B cell (primary cell): ENCODE results near the gene MX1. TPM values are rescaled to one million over a fixed set of nuclear protein-coding genes. Genes with fewer than 3 reads are reported as not detected.

Experiments
- ATAC-seq: fragments of 200-7000 bp; cut with Tn5 transposase; one replicate; pipeline ENCODE4 v1.10.0; 2021; ENCODE audit warnings: low read depth, mild to moderate bottlenecking, moderate number of reproducible peaks, moderate library complexity
- CTCF ChIA-PET: fragments of 350-600 bp; sonication (Branson Sonifier 250); formaldehyde crosslinking; loops from one replicate; lab custom pipeline; 2021; ENCODE audit warnings: antibody characterized with exemption, inconsistent platforms; lab: Charles Lee
- POLR2A ChIA-PET: fragments of 350-600 bp; sonication (Branson Sonifier 250); formaldehyde crosslinking; loops from one replicate; lab custom pipeline; 2021; ENCODE audit warnings: antibody characterized with exemption; lab: Charles Lee
- DNase-seq: peaks from one replicate; pipeline ENCODE4 v3.0.0; 2013
- H2AFZ ChIP-seq: 2 replicates; pipeline ENCODE4 v1.6.1; 2012; ENCODE audit warnings: mild to moderate bottlenecking, low read depth, low read length; ENCODE audit not compliant: insufficient read depth, poor library complexity, severe bottlenecking
- H3K27ac ChIP-seq, 2 donors: 1 replicate in 1 of 2; 2 replicates in 1 of 2; pipeline ENCODE4 v1.5.1; 2012 to 2013; ENCODE audit warnings: low read length in 2 of 2, mild to moderate bottlenecking in 2 of 2, moderate library complexity in 1 of 2
- H3K27me3 ChIP-seq, 4 experiments: fragments of 200-600 bp in 1 of 4; sonication (generic) in 1 of 4; replicated peaks in 1 of 4; 1 replicate in 2 of 4; 2 replicates in 2 of 4; pipeline versions ENCODE4 v1.6.1 to v1.7.0; 2013 to 2016; ENCODE audit warnings: low read length in 3 of 4, mild to moderate bottlenecking in 2 of 4, mixed read lengths in 1 of 4, moderate library complexity in 1 of 4; ENCODE audit not compliant: insufficient read depth in 4 of 4, control insufficient read depth in 3 of 4; ENCODE audit errors: control extremely low read depth in 1 of 4
- H3K36me3 ChIP-seq, 2 experiments: replicated peaks in 1 of 2; 1 replicate in 1 of 2; 2 replicates in 1 of 2; pipeline versions ENCODE4 v1.6.1 to v1.7.1; 2013; ENCODE audit warnings: low read length in 1 of 2; ENCODE audit not compliant: insufficient read depth in 2 of 2, control insufficient read depth in 1 of 2; ENCODE audit errors: control extremely low read depth in 1 of 2, extremely low read depth in 1 of 2
- H3K4me1 ChIP-seq, 2 donors: fragments of 200-600 bp in 1 of 2; sonication (generic) in 1 of 2; 1 replicate in 1 of 2; 2 replicates in 1 of 2; pipeline versions ENCODE4 v1.5.1 to v1.6.1; 2013 to 2017; ENCODE audit warnings: low read length in 2 of 2; ENCODE audit not compliant: control insufficient read depth in 2 of 2, insufficient read depth in 2 of 2
- H3K4me2 ChIP-seq: replicated peaks from 2 replicates; pipeline ENCODE3; 2012; ENCODE audit warnings: mild to moderate bottlenecking, low read depth, low read length; ENCODE audit not compliant: poor library complexity, severe bottlenecking
- H3K4me3 ChIP-seq, 5 experiments: fragments of 200-600 bp in 1 of 5; sonication (generic) in 1 of 5; 1 replicate in 3 of 5; 2 replicates in 2 of 5; pipeline versions ENCODE4 v1.5.1 to v1.7.0; 2011 to 2016; ENCODE audit warnings: low read length in 4 of 5, mild to moderate bottlenecking in 4 of 5, low read depth in 2 of 5, control low read depth in 1 of 5, moderate library complexity in 1 of 5; ENCODE audit not compliant: insufficient read depth in 1 of 5; ENCODE audit errors: control extremely low read depth in 1 of 5, extremely low read depth in 1 of 5
- H3K79me2 ChIP-seq: fragments of 200-600 bp; sonication (generic); one replicate; pipeline ENCODE4 v1.6.0; 2016; ENCODE audit warnings: low read length; ENCODE audit not compliant: control insufficient read depth, insufficient read depth
- H3K9ac ChIP-seq: fragments of 200-600 bp; sonication (generic); 2 replicates; pipeline ENCODE4 v1.6.1; 2017; ENCODE audit warnings: mild to moderate bottlenecking, low read length, moderate library complexity
- H3K9me3 ChIP-seq, 3 donors: one replicate each; pipeline versions ENCODE4 v1.6.1 to v1.7.1; 2013; ENCODE audit warnings: low read length in 2 of 3; ENCODE audit not compliant: control insufficient read depth in 2 of 3, insufficient read depth in 1 of 3; ENCODE audit errors: control extremely low read depth in 1 of 3
- H4K20me1 ChIP-seq: 2 replicates; pipeline ENCODE4 v1.6.0; 2012; ENCODE audit warnings: mild to moderate bottlenecking, low read length; ENCODE audit not compliant: insufficient read depth, control insufficient read depth, poor library complexity, severe bottlenecking
- H3K27ac Mint-ChIP-seq: one replicate; pipeline ENCODE4 v1.8.0; 2021; ENCODE audit warnings: mixed read lengths
- H3K27me3 Mint-ChIP-seq: one replicate; pipeline ENCODE4 v1.8.0; 2021; ENCODE audit warnings: mixed read lengths
- H3K4me1 Mint-ChIP-seq: one replicate; pipeline ENCODE4 v1.8.0; 2021; ENCODE audit warnings: mixed read lengths
- H3K4me3 Mint-ChIP-seq: one replicate; pipeline ENCODE4 v1.8.0; 2021; ENCODE audit warnings: mixed read lengths
- H3K9me3 Mint-ChIP-seq: one replicate; pipeline ENCODE4 v1.8.0; 2022; ENCODE audit warnings: mixed read lengths; ENCODE audit not compliant: insufficient read depth
- EZH2 ChIP-seq: IDR thresholded peaks from 2 replicates; pipeline ENCODE4 v1.6.1; 2012; ENCODE audit warnings: borderline replicate concordance, low read depth, mild to moderate bottlenecking, moderate library complexity, low read length; ENCODE audit not compliant: insufficient read depth, poor library complexity, severe bottlenecking
- WGBS: methylation state at CpG from one replicate; pipeline ENCODE4 v1.1.5; 2013; ENCODE audit warnings: missing lambda C conversion rate; ENCODE audit not compliant: insufficient coverage; 5-methylcytosine and 5-hydroxymethylcytosine counted together
- intact Hi-C: fragments of 100-400 bp; cut with micrococcal nuclease; formaldehyde crosslinking; loops from one replicate; pipeline ENCODE4 v1.10.0; 2022
- polyA plus RNA-seq: library from polyadenylated mRNA; depleted of rRNA; stranded (reverse); fragments of >200 nt; gene quantifications from 2 replicates; pipeline ENCODE4 v1.2.3, GENCODE V29; 2012
- total RNA-seq, 2 donors: library from RNA; stranded (reverse); fragments of 120-200 nt in 1 of 2; gene quantifications; 1 replicate in 1 of 2; 2 replicates in 1 of 2; pipeline versions ENCODE4 v1.2.3 to v1.2.4, GENCODE V29; 2013 to 2022
- TF ChIP-seq, protein P1 (sequence below): fragments of 200-600 bp; IDR thresholded peaks from one replicate; pipeline ENCODE4 v1.8.0; 2022; ENCODE audit warnings: antibody characterized with exemption, mild to moderate bottlenecking

Gene MX1
- total and polyA plus RNA-seq, 2 donors (not counting 1 experiment from before 2014, with no cell fraction given) = 57.6 to 62.9 TPM

DNA sequence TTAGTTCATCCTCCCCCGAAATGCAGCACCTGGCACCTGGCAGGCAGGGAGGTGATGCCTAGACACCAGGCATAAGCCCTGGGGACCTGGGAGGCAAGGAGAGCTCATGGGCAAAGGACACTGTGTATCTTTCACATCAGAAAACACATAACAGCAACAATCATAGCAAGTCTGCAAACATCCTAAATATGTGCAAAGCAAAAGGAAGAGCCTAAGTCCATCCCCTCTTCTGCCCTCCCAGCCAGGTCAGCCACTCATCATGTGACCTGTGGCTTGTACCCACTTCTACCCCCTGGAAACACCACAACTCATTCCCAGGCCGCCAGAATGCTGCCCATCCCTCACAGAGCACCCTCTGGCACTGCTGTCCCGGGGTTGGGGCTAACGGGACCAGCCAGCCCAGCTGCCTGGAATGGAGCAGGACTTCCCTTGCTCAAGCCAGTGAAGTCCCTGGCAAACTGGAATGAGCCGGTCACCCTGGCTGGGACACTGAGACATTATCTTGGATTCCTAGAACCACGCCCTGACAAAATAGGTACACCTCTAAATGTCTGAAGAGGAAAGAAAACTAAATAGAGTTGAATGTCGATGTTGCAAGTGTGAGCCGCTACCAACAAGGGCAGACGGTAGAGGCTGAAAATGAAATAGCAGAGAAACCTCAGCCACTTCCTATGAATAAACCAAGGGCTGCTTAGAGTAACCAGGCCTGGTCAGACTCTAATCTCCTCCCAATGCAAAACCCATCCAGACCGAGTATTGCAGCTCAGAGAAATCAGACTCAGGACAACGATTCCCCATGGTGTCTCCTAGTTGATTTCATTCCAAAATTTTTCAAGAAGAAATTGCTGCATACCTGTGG is 52.5 kb downstream of the MX1 start:
- POLR2A ChIA-PET = no interaction called here
- Histone ChIP-seq H3K36me3 (no peaks in the 10 kb centered on the region), H3K4me3 (no peak overlapping the region), H3K9ac (no peak overlapping the region), H3K4me1 (no peaks in the 10 kb centered on the region), H3K27ac (no peak overlapping the region), H3K79me2 (no peaks in the 10 kb centered on the region), H4K20me1 (no peaks in the 10 kb centered on the region), H2AFZ (no peak overlapping the region), H3K4me2 (no peak overlapping the region), H3K27me3 (peaks cover 0 to 5% (median 2%) of the 10 kb centered on the region in 4 experiments), H3K9me3 (no peaks in the 10 kb centered on the region)
- Mint-ChIP-seq H3K9me3 (no peaks in the 10 kb centered on the region), H3K4me1 (peaks cover 6% of the 10 kb centered on the region), H3K27me3 (peaks cover 5% of the 10 kb centered on the region), H3K27ac (no peak overlapping the region), H3K4me3 (no peak overlapping the region)
- no peak for TF ChIP-seq EZH2
- TF ChIP-seq, protein P1, sequence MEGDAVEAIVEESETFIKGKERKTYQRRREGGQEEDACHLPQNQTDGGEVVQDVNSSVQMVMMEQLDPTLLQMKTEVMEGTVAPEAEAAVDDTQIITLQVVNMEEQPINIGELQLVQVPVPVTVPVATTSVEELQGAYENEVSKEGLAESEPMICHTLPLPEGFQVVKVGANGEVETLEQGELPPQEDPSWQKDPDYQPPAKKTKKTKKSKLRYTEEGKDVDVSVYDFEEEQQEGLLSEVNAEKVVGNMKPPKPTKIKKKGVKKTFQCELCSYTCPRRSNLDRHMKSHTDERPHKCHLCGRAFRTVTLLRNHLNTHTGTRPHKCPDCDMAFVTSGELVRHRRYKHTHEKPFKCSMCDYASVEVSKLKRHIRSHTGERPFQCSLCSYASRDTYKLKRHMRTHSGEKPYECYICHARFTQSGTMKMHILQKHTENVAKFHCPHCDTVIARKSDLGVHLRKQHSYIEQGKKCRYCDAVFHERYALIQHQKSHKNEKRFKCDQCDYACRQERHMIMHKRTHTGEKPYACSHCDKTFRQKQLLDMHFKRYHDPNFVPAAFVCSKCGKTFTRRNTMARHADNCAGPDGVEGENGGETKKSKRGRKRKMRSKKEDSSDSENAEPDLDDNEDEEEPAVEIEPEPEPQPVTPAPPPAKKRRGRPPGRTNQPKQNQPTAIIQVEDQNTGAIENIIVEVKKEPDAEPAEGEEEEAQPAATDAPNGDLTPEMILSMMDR = no peak
- intact Hi-C loops = no loop called here
- CTCF ChIA-PET = no interaction called here
- DNase-seq = no peak
- ATAC-seq = no peak
- WGBS = 78% methylated on average over 10 of the region's 11 CpGs

DNA sequence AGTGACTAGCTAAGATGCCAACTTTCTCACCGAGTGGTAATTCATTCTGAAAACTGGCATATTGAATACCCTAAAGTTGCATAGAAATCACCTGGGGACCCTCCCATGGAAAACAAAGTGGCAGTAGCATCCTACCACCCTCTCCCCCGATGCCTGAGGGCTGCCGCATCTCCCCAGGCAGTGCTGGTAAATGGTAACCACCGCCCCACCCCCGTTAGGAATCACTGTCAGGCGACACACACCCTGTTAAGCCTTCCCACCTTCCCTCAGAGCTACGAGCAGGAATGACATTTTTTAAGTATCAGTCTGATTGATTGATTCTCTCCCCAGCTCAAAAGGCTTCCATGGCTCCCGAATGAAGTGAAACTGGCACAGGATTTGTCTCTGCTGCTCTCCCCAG is 53.6 kb downstream of the MX1 start:
- Histone ChIP-seq H3K4me2 (no peak overlapping the region), H3K4me3 (no peak overlapping the region), H3K9ac (no peak overlapping the region), H2AFZ (no peak overlapping the region), H3K36me3 (no peaks in the 10 kb centered on the region), H3K9me3 (no peaks in the 10 kb centered on the region), H3K79me2 (no peaks in the 10 kb centered on the region), H3K4me1 (no peaks in the 10 kb centered on the region), H4K20me1 (no peaks in the 10 kb centered on the region), H3K27ac (no peak overlapping the region), H3K27me3 (peaks cover 0 to 5% (median 2%) of the 10 kb centered on the region in 4 experiments)
- TF ChIP-seq, protein P1 = no peak
- no peak for TF ChIP-seq EZH2
- WGBS = 78% methylated on average over 4 of the region's 8 CpGs
- H3K4me3 Mint-ChIP-seq = no peak overlapping the region
- CTCF ChIA-PET = no interaction called here
- POLR2A ChIA-PET = no interaction called here
- no peak overlapping the region for H3K27ac Mint-ChIP-seq
- H3K4me1 Mint-ChIP-seq = peaks cover 6% of the 10 kb centered on the region
- peaks cover 9% of the 10 kb centered on the region for H3K27me3 Mint-ChIP-seq
- DNase-seq = no peak
- no peak for ATAC-seq
- no peaks in the 10 kb centered on the region for H3K9me3 Mint-ChIP-seq
- intact Hi-C loops = no loop called here
